Keratinocyte (primary cell): Measurements from ENCODE around the gene TSPAN4.

Experiments
- CTCF ChIP-seq, 3 experiments: IDR thresholded peaks in 1 of 3; conservative IDR thresholded peaks in 1 of 3; optimal IDR thresholded peaks in 1 of 3; 2 replicates in 2 of 3; 3 replicates in 1 of 3; pipeline versions ENCODE3 to v1.5.1; 2011; ENCODE audit warnings: low read length in 3 of 3, mild to moderate bottlenecking in 3 of 3, moderate library complexity in 2 of 3, control low read depth in 1 of 3, inconsistent platforms in 1 of 3; ENCODE audit not compliant: insufficient read depth in 2 of 3; ENCODE audit errors: extremely low read depth in 1 of 3
- EZH2 ChIP-seq: IDR thresholded peaks from one replicate; pipeline ENCODE4 v1.6.1; 2012; ENCODE audit warnings: inconsistent platforms, mild to moderate bottlenecking, low read length, moderate library complexity

- no peak for TF ChIP-seq EZH2
- TF ChIP-seq CTCF (optimal IDR thresholded peaks at IDR 0.05 in 1 of 3, IDR thresholded peaks at IDR 0.05 in 1 of 3, conservative IDR thresholded peaks at IDR 0.05 in 1 of 3; ENCODE audit: extremely low read depth in 1 of 3, insufficient read depth in 2 of 3, low read length in 3 of 3): no peak
These were observed 5.3 kb upstream of the TSPAN4 start for GRCh38 chr11:837189-837989.
